ENCODE results near the gene KLHDC4. TPM values are rescaled to one million over a fixed set of nuclear protein-coding genes. Genes with fewer than 3 reads are reported as not detected.
A peak's percentile ranks its signal among the peaks of the same experiment; 100 is the strongest.

KLHDC4 gene
- total and polyA plus RNA-seq, 10 of the 15 experiments (the other 5 are each of a cell fraction or from before 2014, with no cell fraction given), result 0.80 to 62.1 (median 32.8) TPM

DNA sequence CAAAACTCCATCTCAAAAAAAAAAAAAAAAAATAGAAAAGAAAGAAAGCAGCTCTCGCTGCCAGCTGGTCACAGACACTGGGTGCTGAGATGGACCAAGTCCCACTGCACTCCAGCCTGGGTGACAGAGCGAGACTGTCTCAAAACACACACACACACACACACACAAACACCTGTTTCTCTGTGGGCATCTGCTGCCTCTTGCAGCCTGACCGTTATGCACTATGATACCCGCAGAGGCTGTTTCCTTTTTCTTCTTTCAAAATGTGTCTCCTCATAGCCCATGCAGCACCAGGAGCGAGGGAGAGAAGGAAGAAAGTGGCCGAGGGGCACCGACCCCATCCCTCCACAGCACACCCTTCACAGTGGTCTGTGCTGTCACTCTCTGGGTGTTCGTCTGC, 36.9 kb upstream of the KLHDC4 start:
- ChIA-PET RAD21 (ENCODE audit: unreplicated experiment) (interaction anchor here (8.3 kb wide), 1 partner anchor 22 kb away, joined by 138 read pairs; no protein-coding TSS in a partner anchor), SMC1A (ENCODE audit: uncharacterized antibody, unreplicated experiment) (interaction anchor here (1.4 kb wide), 1 partner anchor 22 kb away, joined by 5 read pairs; no protein-coding TSS in a partner anchor), CTCF (interaction anchor here (0.8 kb wide), 1 partner anchor 48 kb away, joined by 3 read pairs; no protein-coding TSS in a partner anchor), POLR2A (no interaction called here)
- Histone ChIP-seq H3K9me3 (replicated peaks; ENCODE audit: control insufficient read depth, insufficient read depth, low read length) (no peaks in the 10 kb centered on the region), H3K4me3 (no peak overlapping the region), H3K9ac (ENCODE audit: control insufficient read depth, insufficient read depth, low read length) (no peak overlapping the region), H3K36me3 (ENCODE audit: control insufficient read depth in 2 of 2, insufficient read depth in 2 of 2, low read length in 1 of 2) (no peaks in the 10 kb centered on the region), H4K20me1 (ENCODE audit: control insufficient read depth, insufficient read depth) (no peaks in the 10 kb centered on the region), H3K27ac (ENCODE audit: control insufficient read depth, insufficient read depth) (no peak overlapping the region), H3K27me3 (replicated peaks in 1 of 2; ENCODE audit: control insufficient read depth in 2 of 2, insufficient read depth in 2 of 2, low read length in 1 of 2) (no peaks in the 10 kb centered on the region), H3K79me2 (ENCODE audit: control insufficient read depth, insufficient read depth, low read length) (no peaks in the 10 kb centered on the region), H3K4me2 (ENCODE audit: control insufficient read depth, insufficient read depth) (peak overlapping the region; percentile 30; the same call in 1 of the 2 replicates), H3K4me1 (ENCODE audit: control insufficient read depth, insufficient read depth, low read length) (peaks cover 26% of the 10 kb centered on the region), H2AFZ (ENCODE audit: control insufficient read depth, low read depth, low read length) (no peak overlapping the region)
- no peak for ATAC-seq
- intact Hi-C loops (cut with micrococcal nuclease; ENCODE audit: unreplicated experiment), result no loop called here
- BruUV-seq (replicated peaks), result no TSS peak
- TF ChIP-seq ZNF24 (IDR thresholded peaks at IDR 0.05) (no peak), HDAC2 (IDR thresholded peaks at IDR 0.05) (no peak), TCF3 (IDR thresholded peaks at IDR 0.05; ENCODE audit: borderline replicate concordance, insufficient read depth, low read depth, low read length) (peak; percentile 81; the same call in 1 of the 2 replicates), RAD51 (IDR thresholded peaks at IDR 0.05) (no peak), RUNX3 (IDR thresholded peaks at IDR 0.05; ENCODE audit: low read length) (peak; percentile 14; the same call in 1 of the 2 replicates), CBX5 (IDR thresholded peaks at IDR 0.05; ENCODE audit: low read depth) (no peak)
- TF ChIP-seq, protein P1, sequence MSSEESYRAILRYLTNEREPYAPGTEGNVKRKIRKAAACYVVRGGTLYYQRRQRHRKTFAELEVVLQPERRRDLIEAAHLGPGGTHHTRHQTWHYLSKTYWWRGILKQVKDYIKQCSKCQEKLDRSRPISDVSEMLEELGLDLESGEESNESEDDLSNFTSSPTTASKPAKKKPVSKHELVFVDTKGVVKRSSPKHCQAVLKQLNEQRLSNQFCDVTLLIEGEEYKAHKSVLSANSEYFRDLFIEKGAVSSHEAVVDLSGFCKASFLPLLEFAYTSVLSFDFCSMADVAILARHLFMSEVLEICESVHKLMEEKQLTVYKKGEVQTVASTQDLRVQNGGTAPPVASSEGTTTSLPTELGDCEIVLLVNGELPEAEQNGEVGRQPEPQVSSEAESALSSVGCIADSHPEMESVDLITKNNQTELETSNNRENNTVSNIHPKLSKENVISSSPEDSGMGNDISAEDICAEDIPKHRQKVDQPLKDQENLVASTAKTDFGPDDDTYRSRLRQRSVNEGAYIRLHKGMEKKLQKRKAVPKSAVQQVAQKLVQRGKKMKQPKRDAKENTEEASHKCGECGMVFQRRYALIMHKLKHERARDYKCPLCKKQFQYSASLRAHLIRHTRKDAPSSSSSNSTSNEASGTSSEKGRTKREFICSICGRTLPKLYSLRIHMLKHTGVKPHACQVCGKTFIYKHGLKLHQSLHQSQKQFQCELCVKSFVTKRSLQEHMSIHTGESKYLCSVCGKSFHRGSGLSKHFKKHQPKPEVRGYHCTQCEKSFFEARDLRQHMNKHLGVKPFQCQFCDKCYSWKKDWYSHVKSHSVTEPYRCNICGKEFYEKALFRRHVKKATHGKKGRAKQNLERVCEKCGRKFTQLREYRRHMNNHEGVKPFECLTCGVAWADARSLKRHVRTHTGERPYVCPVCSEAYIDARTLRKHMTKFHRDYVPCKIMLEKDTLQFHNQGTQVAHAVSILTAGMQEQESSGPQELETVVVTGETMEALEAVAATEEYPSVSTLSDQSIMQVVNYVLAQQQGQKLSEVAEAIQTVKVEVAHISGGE (CRISPR knock-in tag; IDR thresholded peaks at IDR 0.05), result no peak
- TF ChIP-seq, protein P2, sequence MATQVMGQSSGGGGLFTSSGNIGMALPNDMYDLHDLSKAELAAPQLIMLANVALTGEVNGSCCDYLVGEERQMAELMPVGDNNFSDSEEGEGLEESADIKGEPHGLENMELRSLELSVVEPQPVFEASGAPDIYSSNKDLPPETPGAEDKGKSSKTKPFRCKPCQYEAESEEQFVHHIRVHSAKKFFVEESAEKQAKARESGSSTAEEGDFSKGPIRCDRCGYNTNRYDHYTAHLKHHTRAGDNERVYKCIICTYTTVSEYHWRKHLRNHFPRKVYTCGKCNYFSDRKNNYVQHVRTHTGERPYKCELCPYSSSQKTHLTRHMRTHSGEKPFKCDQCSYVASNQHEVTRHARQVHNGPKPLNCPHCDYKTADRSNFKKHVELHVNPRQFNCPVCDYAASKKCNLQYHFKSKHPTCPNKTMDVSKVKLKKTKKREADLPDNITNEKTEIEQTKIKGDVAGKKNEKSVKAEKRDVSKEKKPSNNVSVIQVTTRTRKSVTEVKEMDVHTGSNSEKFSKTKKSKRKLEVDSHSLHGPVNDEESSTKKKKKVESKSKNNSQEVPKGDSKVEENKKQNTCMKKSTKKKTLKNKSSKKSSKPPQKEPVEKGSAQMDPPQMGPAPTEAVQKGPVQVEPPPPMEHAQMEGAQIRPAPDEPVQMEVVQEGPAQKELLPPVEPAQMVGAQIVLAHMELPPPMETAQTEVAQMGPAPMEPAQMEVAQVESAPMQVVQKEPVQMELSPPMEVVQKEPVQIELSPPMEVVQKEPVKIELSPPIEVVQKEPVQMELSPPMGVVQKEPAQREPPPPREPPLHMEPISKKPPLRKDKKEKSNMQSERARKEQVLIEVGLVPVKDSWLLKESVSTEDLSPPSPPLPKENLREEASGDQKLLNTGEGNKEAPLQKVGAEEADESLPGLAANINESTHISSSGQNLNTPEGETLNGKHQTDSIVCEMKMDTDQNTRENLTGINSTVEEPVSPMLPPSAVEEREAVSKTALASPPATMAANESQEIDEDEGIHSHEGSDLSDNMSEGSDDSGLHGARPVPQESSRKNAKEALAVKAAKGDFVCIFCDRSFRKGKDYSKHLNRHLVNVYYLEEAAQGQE (IDR thresholded peaks at IDR 0.05; ENCODE audit: low read depth, low read length), result no peak
- 17% methylated on average over 7 of the region's 8 CpGs for WGBS (ENCODE audit: insufficient coverage, insufficient replicate concordance, low lambda C conversion rate, missing lambda C conversion rate)
- no peak for DNase-seq (ENCODE audit: low read depth, low spot score)
- FAIRE-seq, result no peak
- in situ Hi-C loops (cut with MboI), result no loop called here

Data from GM12878 (cell line).